MCF 10A (cell line): Measurements from ENCODE around the gene FANCC. TPM values are rescaled to one million over a fixed set of nuclear protein-coding genes. Genes with fewer than 3 reads are reported as not detected.

Experiments
- BruUV-seq: library from RNA; stranded (reverse); fragments of 400-500 nt; replicated peaks from 2 replicates; lab custom pipeline; 2021; lab: Mats Ljungman, UMichigan
- CTCF ChIA-PET: fragments of 300-600 bp; sonication (Branson Sonifier 250); formaldehyde crosslinking; extraction: SDS; loops from one replicate; lab custom pipeline; 2021; ENCODE audit warnings: antibody characterized with exemption, inconsistent platforms; lab: Yijun Ruan, JAX
- POLR2A ChIA-PET: fragments of 300-600, 350-650 bp; sonication (Branson Sonifier 250); formaldehyde crosslinking; extraction: SDS; loops from one replicate; lab custom pipeline; 2020; ENCODE audit warnings: antibody characterized with exemption, inconsistent platforms; lab: Yijun Ruan, JAX
- DNase-seq: peaks from one replicate; pipeline ENCODE4 v3.0.0-alpha.2; 2018; ENCODE audit not compliant: unreplicated experiment
- H3K27ac Mint-ChIP-seq: one replicate; pipeline ENCODE4 v1.8.0; 2022; ENCODE audit warnings: mild to moderate bottlenecking, low read depth, mixed read lengths; ENCODE audit not compliant: unreplicated experiment
- H3K27me3 Mint-ChIP-seq: one replicate; pipeline ENCODE4 v1.8.0; 2022; ENCODE audit warnings: mixed read lengths; ENCODE audit not compliant: insufficient read depth, unreplicated experiment
- H3K36me3 Mint-ChIP-seq: one replicate; pipeline ENCODE4 v1.8.0; 2022; ENCODE audit warnings: mild to moderate bottlenecking, moderate library complexity, mixed read lengths; ENCODE audit not compliant: insufficient read depth, unreplicated experiment
- H3K4me1 Mint-ChIP-seq: one replicate; pipeline ENCODE4 v1.8.0; 2022; ENCODE audit warnings: mixed read lengths; ENCODE audit not compliant: insufficient read depth, unreplicated experiment
- H3K4me3 Mint-ChIP-seq: one replicate; pipeline ENCODE4 v1.8.0; 2022; ENCODE audit warnings: mild to moderate bottlenecking, moderate library complexity, mixed read lengths; ENCODE audit not compliant: unreplicated experiment
- H3K9me3 Mint-ChIP-seq: one replicate; pipeline ENCODE4 v1.8.0; 2022; ENCODE audit warnings: mixed read lengths; ENCODE audit not compliant: unreplicated experiment
- CTCF ChIP-seq: fragments of 200-600 bp; IDR thresholded peaks from one replicate; pipeline ENCODE4 v1.8.0; 2022; ENCODE audit warnings: antibody characterized with exemption, mild to moderate bottlenecking; ENCODE audit not compliant: unreplicated experiment
- intact Hi-C: fragments of 100-400 bp; cut with micrococcal nuclease; formaldehyde crosslinking; loops from 2 replicates; pipeline ENCODE4 v1.14.1; 2022
- total RNA-seq: library from RNA; stranded (reverse); gene quantifications from 2 replicates; pipeline ENCODE4 v1.2.3, GENCODE V29; 2022

The FANCC gene
- total RNA-seq, 1 experiment from 2014 or later = 12.1 TPM

GRCh38 chr9:95111716-95112115, 205.8 kb downstream of the FANCC start:
- Mint-ChIP-seq H3K36me3 (peaks cover 24% of the 10 kb centered on the region), H3K4me3 (no peak overlapping the region), H3K4me1 (peaks cover 9% of the 10 kb centered on the region), H3K27ac (no peak overlapping the region), H3K27me3 (no peaks in the 10 kb centered on the region), H3K9me3 (no peaks in the 10 kb centered on the region)
- intact Hi-C loops = no loop called here
- POLR2A ChIA-PET = interaction anchor here (0.8 kb wide), 1 partner anchor 19 kb away, joined by 4 read pairs; no protein-coding TSS in a partner anchor
- TF ChIP-seq CTCF = no peak
- CTCF ChIA-PET = interaction anchor here (2.4 kb wide), 1 partner anchor 15 kb away, joined by 18 read pairs; no protein-coding TSS in a partner anchor
- no TSS peak for BruUV-seq
- no peak for DNase-seq

DNA sequence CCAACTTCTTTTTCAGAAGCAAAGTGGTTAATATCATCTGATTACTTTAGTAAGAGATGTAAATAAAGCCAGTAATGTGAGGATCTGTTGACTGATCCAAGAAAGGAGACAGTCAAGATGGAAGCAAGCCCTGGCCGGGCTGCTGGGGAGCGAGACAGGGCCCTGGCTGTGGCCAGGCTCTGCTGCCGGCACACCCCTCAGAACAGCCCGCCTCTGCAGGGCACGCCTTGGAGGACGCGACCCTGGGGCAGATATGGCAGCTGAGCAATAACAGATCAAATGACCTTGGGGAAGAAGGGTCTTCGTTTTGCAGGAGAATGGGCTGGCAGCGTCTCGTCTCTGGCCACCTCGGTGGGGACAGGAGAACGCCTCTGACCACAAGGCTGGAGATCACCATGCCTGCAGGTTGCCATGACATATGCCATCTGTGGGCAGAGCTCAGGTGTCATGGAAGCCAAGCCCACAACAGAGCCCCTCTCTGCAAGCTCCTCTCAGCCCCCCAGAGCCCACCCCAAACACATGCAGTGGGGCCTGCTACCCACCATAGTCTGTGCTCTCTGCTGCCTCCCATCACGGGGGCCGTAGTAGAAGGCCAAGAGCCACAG, 206.5 kb downstream of the FANCC start:
- CTCF ChIA-PET = interaction anchor here (2.4 kb wide), 1 partner anchor 16 kb away, joined by 18 read pairs; no protein-coding TSS in a partner anchor
- TF ChIP-seq CTCF = no peak
- no TSS peak for BruUV-seq
- Mint-ChIP-seq H3K36me3 (peaks cover 28% of the 10 kb centered on the region), H3K4me3 (no peak overlapping the region), H3K27me3 (no peaks in the 10 kb centered on the region), H3K4me1 (peaks cover 8% of the 10 kb centered on the region), H3K27ac (no peak overlapping the region), H3K9me3 (no peaks in the 10 kb centered on the region)
- DNase-seq = no peak
- POLR2A ChIA-PET = interaction anchor here (0.6 kb wide), 1 partner anchor 1551 kb away, joined by 3 read pairs; no protein-coding TSS in a partner anchor
- intact Hi-C loops = no loop called here

DNA sequence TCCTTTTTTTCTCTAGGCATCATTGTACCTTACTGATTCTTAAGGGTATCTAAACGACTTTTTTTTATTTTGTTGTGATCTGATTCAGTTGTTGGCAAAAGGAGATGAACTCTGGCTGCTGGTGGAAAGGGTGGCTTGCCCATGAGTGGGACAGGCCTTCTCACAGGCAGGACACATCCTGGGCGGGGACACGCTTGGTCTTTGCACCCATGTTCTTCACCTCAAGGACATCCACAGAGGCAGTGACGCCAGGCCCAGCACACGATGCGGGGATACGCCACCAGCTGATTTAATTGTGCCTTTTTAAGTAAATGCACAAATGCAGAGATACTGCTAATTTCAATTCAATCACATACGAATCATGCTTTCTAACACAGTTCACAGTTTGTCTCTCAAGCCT, 208.1 kb downstream of the FANCC start:
- Mint-ChIP-seq H3K4me1 (peaks cover 11% of the 10 kb centered on the region), H3K9me3 (no peaks in the 10 kb centered on the region), H3K27ac (no peak overlapping the region), H3K36me3 (peaks cover 23% of the 10 kb centered on the region), H3K27me3 (no peaks in the 10 kb centered on the region), H3K4me3 (no peak overlapping the region)
- no peak for TF ChIP-seq CTCF
- intact Hi-C loops = loop anchor here (5.0 kb wide), 1 partner anchor 102 kb away; no protein-coding TSS in a partner anchor
- CTCF ChIA-PET = interaction anchor here (0.5 to 2.4 kb wide), 3 partner anchors 17 to 218 kb away, joined by 3 to 18 read pairs (median 5); no protein-coding TSS in a partner anchor
- BruUV-seq = no TSS peak
- POLR2A ChIA-PET = no interaction called here
- DNase-seq = no peak

GRCh38 chr9:95108777-95109176, 208.7 kb downstream of the FANCC start:
- no peak for TF ChIP-seq CTCF
- POLR2A ChIA-PET = interaction anchor here (0.7 kb wide), 1 partner anchor 189 kb away, joined by 3 read pairs; no protein-coding TSS in a partner anchor
- no peak for DNase-seq
- BruUV-seq = no TSS peak
- no peaks in the 10 kb centered on the region for H3K27me3 Mint-ChIP-seq
- CTCF ChIA-PET = interaction anchor here (1.0 kb wide), 1 partner anchor 19 kb away, joined by 4 read pairs; no protein-coding TSS in a partner anchor
- no peak overlapping the region for H3K4me3 Mint-ChIP-seq
- H3K4me1 Mint-ChIP-seq = peaks cover 11% of the 10 kb centered on the region
- peaks cover 20% of the 10 kb centered on the region for H3K36me3 Mint-ChIP-seq
- no peaks in the 10 kb centered on the region for H3K9me3 Mint-ChIP-seq
- no peak overlapping the region for H3K27ac Mint-ChIP-seq
- intact Hi-C loops = loop anchor here (5.0 kb wide), 1 partner anchor 101 kb away; no protein-coding TSS in a partner anchor
